ENCODE data around the gene LDLRAD3. TPM values are rescaled to one million over a fixed set of nuclear protein-coding genes. Genes with fewer than 3 reads are reported as not detected.

Gene LDLRAD3
- polyA plus RNA-seq, 3 donors: 3.6 to 28.7 (median 7.0) TPM

GRCh38 chr11:35919244-35919643, 24.6 kb upstream of the LDLRAD3 start:
- WGBS, 3 donors: 66 to 75% (median 69%) methylated on average over 3 of the region's 3 CpGs

GRCh38 chr11:35923452-35923851, 20.4 kb upstream of the LDLRAD3 start:
- H3K27ac ChIP-seq (ENCODE audit: low read depth, low read length): no peak overlapping the region
- WGBS, 3 donors: 31 to 55% (median 34%) methylated on average over 4 of the region's 4 CpGs

More at GRCh38 chr11:35919244-35919643, 24.6 kb upstream of the LDLRAD3 start:
- no peak overlapping the region for H3K27ac ChIP-seq (ENCODE audit: low read depth, low read length)

- 96 to 100% (median 100%) methylated on average over 1 of the region's 1 CpG for WGBS, 3 donors
These were observed 19.1 kb upstream of the LDLRAD3 start for GRCh38 chr11:35924811-35925210.

GRCh38 chr11:35927104-35927503, 16.8 kb upstream of the LDLRAD3 start:
- H3K27ac ChIP-seq (ENCODE audit: low read depth, low read length): no peak overlapping the region
- WGBS, 3 donors: 37 to 49% (median 49%) methylated on average over 11 of the region's 11 CpGs

More at GRCh38 chr11:35924811-35925210, 19.1 kb upstream of the LDLRAD3 start:
- H3K27ac ChIP-seq (ENCODE audit: low read depth, low read length): no peak overlapping the region

GRCh38 chr11:35927682-35928081, 16.2 kb upstream of the LDLRAD3 start:
- 29 to 49% (median 37%) methylated on average over 10 of the region's 10 CpGs for WGBS, 3 donors

GRCh38 chr11:35928688-35929395, 15.0 kb upstream of the LDLRAD3 start:
- WGBS, 3 donors: 94 to 96% (median 95%) methylated on average over 8 of the region's 8 CpGs
- no peak overlapping the region for H3K27ac ChIP-seq (ENCODE audit: low read depth, low read length)

More at GRCh38 chr11:35927682-35928081, 16.2 kb upstream of the LDLRAD3 start:
- H3K27ac ChIP-seq (ENCODE audit: low read depth, low read length): no peak overlapping the region

- H3K27ac ChIP-seq (ENCODE audit: low read depth, low read length): no peak overlapping the region
These were observed 13.4 kb upstream of the LDLRAD3 start for GRCh38 chr11:35930466-35930865.

GRCh38 chr11:35932121-35932520, 11.7 kb upstream of the LDLRAD3 start:
- H3K27ac ChIP-seq (ENCODE audit: low read depth, low read length): no peak overlapping the region
- 69 to 83% (median 79%) methylated on average over 2 of the region's 2 CpGs for WGBS, 3 donors

GRCh38 chr11:35932681-35933319, 11.1 kb upstream of the LDLRAD3 start:
- H3K27ac ChIP-seq (ENCODE audit: low read depth, low read length): no peak overlapping the region
- WGBS, 3 donors: 41 to 78% (median 44%) methylated on average over 5 of the region's 5 CpGs

- no peak overlapping the region for H3K27ac ChIP-seq (ENCODE audit: low read depth, low read length)
- WGBS, 3 donors: 78 to 86% (median 81%) methylated on average over 3 of the region's 3 CpGs
These were observed 10.5 kb upstream of the LDLRAD3 start for GRCh38 chr11:35933320-35933871.

GRCh38 chr11:35934271-35934670, 9.6 kb upstream of the LDLRAD3 start:
- 74 to 75% (median 75%) methylated on average over 7 of the region's 7 CpGs for WGBS, 3 donors
- no peak overlapping the region for H3K27ac ChIP-seq (ENCODE audit: low read depth, low read length)

GRCh38 chr11:35934981-35935380, 8.9 kb upstream of the LDLRAD3 start:
- WGBS, 3 donors: 56 to 74% (median 70%) methylated on average over 4 of the region's 4 CpGs
- H3K27ac ChIP-seq (ENCODE audit: low read depth, low read length): no peak overlapping the region

GRCh38 chr11:35935390-35935789, 8.5 kb upstream of the LDLRAD3 start:
- no peak overlapping the region for H3K27ac ChIP-seq (ENCODE audit: low read depth, low read length)
- WGBS, 3 donors: 75 to 87% (median 83%) methylated on average over 1 of the region's 1 CpG

- no peak overlapping the region for H3K27ac ChIP-seq (ENCODE audit: low read depth, low read length)
- 53 to 63% (median 61%) methylated on average over 3 of the region's 3 CpGs for WGBS, 3 donors
These were observed 6.8 kb upstream of the LDLRAD3 start for GRCh38 chr11:35937111-35937510.

- 78 to 83% (median 79%) methylated on average over 6 of the region's 6 CpGs for WGBS, 3 donors
These were observed 6.2 kb upstream of the LDLRAD3 start for GRCh38 chr11:35937700-35938099.

GRCh38 chr11:35938231-35938630, 5.6 kb upstream of the LDLRAD3 start:
- H3K27ac ChIP-seq (ENCODE audit: low read depth, low read length): no peak overlapping the region
- WGBS, 3 donors: 87 to 97% (median 94%) methylated on average over 9 of the region's 9 CpGs

More at GRCh38 chr11:35937700-35938099, 6.2 kb upstream of the LDLRAD3 start:
- H3K27ac ChIP-seq (ENCODE audit: low read depth, low read length): no peak overlapping the region

GRCh38 chr11:35943309-35943708, 553 bp upstream of the LDLRAD3 start:
- 21 to 29% (median 24%) methylated on average over 9 of the region's 9 CpGs for WGBS, 3 donors
- H3K27ac ChIP-seq (ENCODE audit: low read depth, low read length): no peak overlapping the region

GRCh38 chr11:35944503-35945136, 758 bp downstream of the LDLRAD3 start:
- H3K27ac ChIP-seq (ENCODE audit: low read depth, low read length): no peak overlapping the region
- 19 to 29% (median 24%) methylated on average over 30 to 32 of the region's 32 CpGs for WGBS, 3 donors

- WGBS, 3 donors: 82 to 93% (median 85%) methylated on average over 2 of the region's 2 CpGs
- no peak overlapping the region for H3K27ac ChIP-seq (ENCODE audit: low read depth, low read length)
These were observed 1.3 kb downstream of the LDLRAD3 start for GRCh38 chr11:35945137-35945518.
